Measurements from ENCODE around the gene ZNF467.

ZNF467 gene

DNA sequence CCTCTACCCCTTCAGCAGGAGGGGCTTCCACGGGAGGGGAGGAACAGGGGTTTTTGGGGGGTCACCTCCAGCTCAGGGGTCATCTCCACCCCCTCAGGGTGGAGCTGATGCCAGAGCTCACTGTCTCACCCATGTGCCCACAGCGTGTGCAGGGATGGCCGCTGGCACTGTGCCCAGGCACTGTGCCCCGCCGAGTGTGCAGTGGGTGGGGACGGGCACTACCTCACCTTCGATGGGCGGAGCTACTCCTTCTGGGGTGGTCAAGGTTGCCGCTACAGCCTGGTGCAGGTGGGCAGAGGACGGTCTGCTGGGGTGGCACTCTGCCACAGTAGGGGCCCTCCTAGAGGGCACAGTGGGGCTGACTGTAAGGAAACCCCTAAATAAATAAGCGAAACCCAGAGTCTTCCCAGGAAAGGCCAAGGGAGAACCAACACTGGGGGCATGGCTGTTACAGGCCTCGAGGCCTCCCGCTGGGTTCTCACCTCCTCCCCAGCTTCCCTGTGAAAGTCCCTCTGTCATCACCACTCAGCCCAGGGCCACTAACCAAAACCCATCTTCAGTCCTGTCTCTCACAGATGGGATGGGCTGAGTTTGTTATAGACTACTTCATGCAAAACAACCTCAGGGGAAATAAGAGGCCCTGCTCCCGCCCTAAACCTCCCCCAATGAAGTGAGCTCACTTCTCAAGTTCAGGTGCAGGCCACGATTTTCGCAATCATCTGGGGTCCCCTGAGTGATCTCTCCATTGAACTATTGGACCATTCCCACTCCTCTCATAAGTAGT lies 7.4 kb upstream of the ZNF467 start:
- no peak for DNase-seq
- TF ChIP-seq, protein P1, sequence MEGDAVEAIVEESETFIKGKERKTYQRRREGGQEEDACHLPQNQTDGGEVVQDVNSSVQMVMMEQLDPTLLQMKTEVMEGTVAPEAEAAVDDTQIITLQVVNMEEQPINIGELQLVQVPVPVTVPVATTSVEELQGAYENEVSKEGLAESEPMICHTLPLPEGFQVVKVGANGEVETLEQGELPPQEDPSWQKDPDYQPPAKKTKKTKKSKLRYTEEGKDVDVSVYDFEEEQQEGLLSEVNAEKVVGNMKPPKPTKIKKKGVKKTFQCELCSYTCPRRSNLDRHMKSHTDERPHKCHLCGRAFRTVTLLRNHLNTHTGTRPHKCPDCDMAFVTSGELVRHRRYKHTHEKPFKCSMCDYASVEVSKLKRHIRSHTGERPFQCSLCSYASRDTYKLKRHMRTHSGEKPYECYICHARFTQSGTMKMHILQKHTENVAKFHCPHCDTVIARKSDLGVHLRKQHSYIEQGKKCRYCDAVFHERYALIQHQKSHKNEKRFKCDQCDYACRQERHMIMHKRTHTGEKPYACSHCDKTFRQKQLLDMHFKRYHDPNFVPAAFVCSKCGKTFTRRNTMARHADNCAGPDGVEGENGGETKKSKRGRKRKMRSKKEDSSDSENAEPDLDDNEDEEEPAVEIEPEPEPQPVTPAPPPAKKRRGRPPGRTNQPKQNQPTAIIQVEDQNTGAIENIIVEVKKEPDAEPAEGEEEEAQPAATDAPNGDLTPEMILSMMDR (IDR thresholded peaks at IDR 0.05; ENCODE audit: borderline replicate concordance, extremely low read depth, low read length, poor library complexity, severe bottlenecking), result no peak
- no peak for TF ChIP-seq EZH2 (IDR thresholded peaks at IDR 0.05; ENCODE audit: borderline replicate concordance, low read depth, low read length, severe bottlenecking)

DNA sequence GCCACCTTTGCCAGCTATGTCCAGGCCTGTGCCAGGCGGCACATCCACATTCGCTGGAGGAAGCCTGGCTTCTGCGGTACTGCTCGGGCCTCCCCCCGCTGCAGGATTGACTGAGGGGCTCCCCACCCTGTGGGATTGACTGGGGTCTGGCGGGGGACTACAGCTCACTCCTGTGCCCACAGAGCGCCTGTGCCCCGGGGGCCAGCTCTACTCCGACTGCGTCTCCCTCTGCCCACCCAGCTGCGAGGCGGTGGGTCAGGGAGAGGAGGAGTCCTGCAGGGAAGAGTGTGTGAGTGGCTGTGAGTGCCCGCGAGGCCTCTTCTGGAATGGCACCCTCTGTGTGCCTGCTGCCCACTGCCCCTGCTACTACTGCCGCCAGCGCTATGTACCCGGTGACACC lies 6.7 kb upstream of the ZNF467 start:
- no peak for ATAC-seq (ENCODE audit: insufficient read depth, low read depth)
- Histone ChIP-seq H3K79me2 (ENCODE audit: insufficient read depth, low read length) (no peaks in the 10 kb centered on the region), H3K4me1 (ENCODE audit: insufficient read depth, low read length) (no peaks in the 10 kb centered on the region), H2AFZ (ENCODE audit: low read depth, low read length) (no peak overlapping the region), H3K4me2 (ENCODE audit: insufficient read depth, low read length) (no peak overlapping the region), H4K20me1 (ENCODE audit: insufficient read depth, low read length) (peaks cover 2% of the 10 kb centered on the region; the same call in 1 of the 2 replicates), H3K9ac (ENCODE audit: low read depth, low read length) (no peak overlapping the region), H3K27me3 (ENCODE audit: insufficient read depth, low read length, poor library complexity) (no peaks in the 10 kb centered on the region), H3K4me3 (ENCODE audit: low read depth in 1 of 2, low read length in 2 of 2) (no peak overlapping the region), H3K36me3 (ENCODE audit: insufficient read depth, low read length) (no peaks in the 10 kb centered on the region), H3K27ac (ENCODE audit: low read length) (no peak overlapping the region), H3K9me3 (ENCODE audit: insufficient read depth, low read length, severe bottlenecking) (no peaks in the 10 kb centered on the region)
- TF ChIP-seq, protein P1 (IDR thresholded peaks at IDR 0.05; ENCODE audit: borderline replicate concordance, extremely low read depth, low read length, poor library complexity, severe bottlenecking), result no peak
- TF ChIP-seq EZH2 (IDR thresholded peaks at IDR 0.05; ENCODE audit: borderline replicate concordance, low read depth, low read length, severe bottlenecking), result no peak
- no peak for DNase-seq

More for the DNA sequence above, 7.4 kb upstream of the ZNF467 start:
- H4K20me1 ChIP-seq (ENCODE audit: insufficient read depth, low read length), result no peaks in the 10 kb centered on the region; the same call in 1 of the 2 replicates
- no peak for ATAC-seq (ENCODE audit: insufficient read depth, low read depth)
- no peaks in the 10 kb centered on the region for H3K4me1 ChIP-seq (ENCODE audit: insufficient read depth, low read length)
- H3K9me3 ChIP-seq (ENCODE audit: insufficient read depth, low read length, severe bottlenecking), result no peaks in the 10 kb centered on the region
- H3K79me2 ChIP-seq (ENCODE audit: insufficient read depth, low read length), result no peaks in the 10 kb centered on the region
- no peak overlapping the region for H3K27ac ChIP-seq (ENCODE audit: low read length)
- no peak overlapping the region for H3K9ac ChIP-seq (ENCODE audit: low read depth, low read length)
- H2AFZ ChIP-seq (ENCODE audit: low read depth, low read length), result no peak overlapping the region
- no peak overlapping the region for H3K4me3 ChIP-seq (ENCODE audit: low read depth in 1 of 2, low read length in 2 of 2)
- H3K27me3 ChIP-seq (ENCODE audit: insufficient read depth, low read length, poor library complexity), result no peaks in the 10 kb centered on the region
- no peaks in the 10 kb centered on the region for H3K36me3 ChIP-seq (ENCODE audit: insufficient read depth, low read length)
- H3K4me2 ChIP-seq (ENCODE audit: insufficient read depth, low read length), result no peak overlapping the region

DNA sequence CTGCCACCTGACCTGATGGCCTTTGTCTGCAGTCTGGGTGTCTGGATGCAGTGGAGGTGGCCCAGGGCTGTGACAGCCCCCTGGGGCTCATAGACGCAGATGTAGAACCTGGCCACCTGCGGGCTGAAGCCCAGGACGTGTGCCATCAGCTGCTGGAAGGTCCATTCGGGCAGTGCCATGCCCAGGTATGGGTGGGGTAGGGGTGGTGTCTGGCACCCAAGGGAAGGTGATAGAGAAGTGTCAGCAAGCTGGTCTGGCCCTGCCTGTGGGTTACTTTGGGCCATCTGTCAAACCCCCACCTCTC lies 6.1 kb upstream of the ZNF467 start:
- no peak for ATAC-seq (ENCODE audit: insufficient read depth, low read depth)
- no peak overlapping the region for H2AFZ ChIP-seq (ENCODE audit: low read depth, low read length)

More for the DNA sequence above, 6.1 kb upstream of the ZNF467 start:
- Histone ChIP-seq H3K79me2 (ENCODE audit: insufficient read depth, low read length) (no peaks in the 10 kb centered on the region), H3K9me3 (ENCODE audit: insufficient read depth, low read length, severe bottlenecking) (no peaks in the 10 kb centered on the region), H3K4me1 (ENCODE audit: insufficient read depth, low read length) (no peaks in the 10 kb centered on the region), H3K27me3 (ENCODE audit: insufficient read depth, low read length, poor library complexity) (peaks cover 3% of the 10 kb centered on the region), H4K20me1 (ENCODE audit: insufficient read depth, low read length) (peaks cover 8% of the 10 kb centered on the region; the same call in 1 of the 2 replicates), H3K4me3 (ENCODE audit: low read depth in 1 of 2, low read length in 2 of 2) (no peak overlapping the region), H3K36me3 (ENCODE audit: insufficient read depth, low read length) (no peaks in the 10 kb centered on the region), H3K27ac (ENCODE audit: low read length) (no peak overlapping the region), H3K9ac (ENCODE audit: low read depth, low read length) (no peak overlapping the region), H3K4me2 (ENCODE audit: insufficient read depth, low read length) (no peak overlapping the region)
- no peak for DNase-seq
- TF ChIP-seq, protein P1 (IDR thresholded peaks at IDR 0.05; ENCODE audit: borderline replicate concordance, extremely low read depth, low read length, poor library complexity, severe bottlenecking), result no peak
- no peak for TF ChIP-seq EZH2 (IDR thresholded peaks at IDR 0.05; ENCODE audit: borderline replicate concordance, low read depth, low read length, severe bottlenecking)
